Activated effector memory CD4-positive, alpha-beta T cell treated with Interleukin-2 at 50 U/mL for 16 hours (primary cell): ENCODE results near the gene BPIFB2.

ENCODE experiments used
- DNase-seq: peaks from one replicate; pipeline ENCODE4 v3.0.0-alpha.2; 2020

Gene BPIFB2

GRCh38 chr20:33022694-33023438, 15.4 kb downstream of the BPIFB2 start:
- no peak for DNase-seq

- DNase-seq = no peak
These were observed 16.1 kb downstream of the BPIFB2 start for GRCh38 chr20:33023439-33024242.

DNA sequence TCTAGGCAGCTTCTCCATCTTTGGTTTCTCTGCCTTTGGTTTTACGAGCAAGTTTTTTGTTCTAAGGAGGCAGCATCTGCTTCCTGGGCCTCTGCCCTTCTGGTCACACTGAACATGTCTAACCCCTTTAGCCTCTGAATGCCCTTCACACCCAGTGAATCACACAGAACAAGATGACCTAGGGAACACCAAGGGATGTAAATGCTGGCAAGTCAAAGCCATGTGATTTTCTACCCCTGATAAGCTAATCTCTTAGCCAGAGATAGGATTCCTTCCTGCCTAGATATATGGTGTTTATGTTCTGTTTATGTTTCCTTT, 16.7 kb downstream of the BPIFB2 start:
- no peak for DNase-seq

GRCh38 chr20:33024609-33025317, 17.3 kb downstream of the BPIFB2 start:
- DNase-seq = no peak

- no peak for DNase-seq
These were observed 17.9 kb downstream of the BPIFB2 start for GRCh38 chr20:33025318-33025876.

DNA sequence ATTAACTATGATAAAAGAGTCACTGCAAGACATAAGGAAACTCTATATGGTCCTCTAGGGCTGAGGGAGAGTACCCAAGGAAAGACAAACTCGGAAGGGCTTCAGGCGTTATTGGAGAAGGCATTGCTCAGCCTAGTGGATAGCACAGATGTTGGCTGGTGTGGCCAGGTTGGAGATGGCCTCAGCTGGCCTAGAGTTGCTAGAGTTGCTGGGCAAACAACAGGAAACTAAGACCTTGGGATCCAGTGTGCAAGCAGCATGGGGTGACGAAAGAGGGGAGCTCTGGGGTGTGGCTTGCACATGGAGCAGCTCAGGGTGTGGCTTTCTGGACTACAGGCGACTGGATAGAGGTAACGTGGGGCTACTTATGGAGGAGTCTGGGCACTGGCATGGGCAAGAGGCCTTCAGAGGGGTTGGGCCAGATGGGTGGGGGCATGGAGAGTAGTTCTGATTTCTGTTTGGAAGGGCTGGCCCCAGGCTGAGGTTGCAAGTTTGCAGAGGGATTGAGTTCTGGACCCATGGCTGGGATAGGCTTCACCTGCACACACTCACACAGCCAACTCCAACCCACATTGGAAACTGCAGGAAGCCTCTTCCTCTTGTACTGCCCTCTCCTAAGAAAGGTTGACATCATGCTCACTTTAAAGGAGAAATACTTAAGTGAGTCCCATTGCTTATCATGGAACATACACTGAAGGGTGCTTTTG, 18.7 kb downstream of the BPIFB2 start:
- DNase-seq = no peak

- no peak for DNase-seq
These were observed 19.6 kb downstream of the BPIFB2 start for GRCh38 chr20:33026779-33027759.

GRCh38 chr20:33027769-33028751, 20.6 kb downstream of the BPIFB2 start:
- no peak for DNase-seq

GRCh38 chr20:33028875-33029274, 21.4 kb downstream of the BPIFB2 start:
- DNase-seq = no peak

DNA sequence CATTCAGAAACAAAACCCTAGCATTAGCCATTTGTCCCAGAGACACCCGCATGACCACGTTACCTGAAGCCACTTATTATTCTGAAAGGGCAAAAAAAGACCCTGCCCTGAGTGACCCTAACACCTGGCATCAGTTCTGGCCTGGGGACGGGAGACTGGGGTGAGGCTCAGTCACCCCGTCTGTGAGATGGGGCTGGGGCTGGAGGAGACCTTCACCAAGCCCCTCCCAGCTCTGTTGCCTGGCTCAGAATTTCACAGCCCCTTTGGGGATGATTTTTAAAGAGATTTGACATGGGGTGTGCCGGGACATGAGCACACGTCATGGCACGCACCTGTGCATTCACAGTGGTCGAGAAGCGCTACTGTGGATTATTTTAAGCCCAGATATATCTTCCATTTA, 22.6 kb downstream of the BPIFB2 start:
- no peak for DNase-seq

- DNase-seq = no peak
These were observed 23.1 kb downstream of the BPIFB2 start for GRCh38 chr20:33030569-33030968.

DNA sequence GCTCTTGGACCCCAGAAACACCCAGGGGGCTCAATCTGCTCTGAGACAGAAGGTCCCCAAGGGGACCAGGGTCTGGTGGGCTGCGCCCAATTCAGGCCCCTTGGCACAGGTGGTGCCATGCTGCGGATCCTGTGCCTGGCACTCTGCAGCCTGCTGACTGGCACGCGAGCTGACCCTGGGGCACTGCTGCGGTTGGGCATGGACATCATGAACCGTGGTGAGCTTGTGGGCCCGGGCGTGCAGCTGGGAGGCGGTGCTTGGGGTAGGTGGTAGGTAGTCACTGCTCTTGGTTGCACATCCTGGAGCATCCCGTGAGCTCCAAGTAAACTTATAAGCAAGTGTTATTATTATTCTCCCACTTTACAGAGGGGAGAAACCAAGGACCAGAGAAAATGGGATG, 24.0 kb downstream of the BPIFB2 start, which contains the start of gene BPIFB6:
BPIFB6 (plus strand) TSS at position 118 of the 400 bp plus-strand sequence; CDS start at position 118, 0 bp downstream.
- DNase-seq = no peak

- DNase-seq = no peak
These were observed 25.1 kb downstream of the BPIFB2 start for GRCh38 chr20:33032555-33032954.

DNA sequence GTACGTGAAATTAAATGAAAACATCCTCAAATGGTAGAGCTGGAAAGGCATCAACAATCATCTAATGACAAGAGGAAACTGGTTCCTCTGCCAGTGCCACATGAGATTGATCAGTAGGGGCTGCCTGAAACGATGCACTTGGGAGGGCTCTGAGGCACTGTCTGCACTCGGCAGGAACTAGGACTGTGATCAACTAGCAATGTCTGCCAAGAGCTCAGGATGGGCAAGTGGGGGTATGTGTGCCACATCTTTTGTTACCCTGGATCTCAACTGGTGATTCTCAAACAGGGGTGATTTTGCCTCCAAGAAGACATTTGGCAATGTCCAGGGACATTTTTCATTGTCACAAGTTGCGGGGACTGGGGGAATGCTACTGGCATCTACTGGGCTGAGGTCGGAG, 25.9 kb downstream of the BPIFB2 start:
- no peak for DNase-seq

GRCh38 chr20:33034115-33034514, 26.6 kb downstream of the BPIFB2 start:
- no peak for DNase-seq

- DNase-seq = no peak
These were observed 27.5 kb downstream of the BPIFB2 start for GRCh38 chr20:33034901-33035492.

GRCh38 chr20:33037456-33037855, 30.0 kb downstream of the BPIFB2 start:
- no peak for DNase-seq

DNA sequence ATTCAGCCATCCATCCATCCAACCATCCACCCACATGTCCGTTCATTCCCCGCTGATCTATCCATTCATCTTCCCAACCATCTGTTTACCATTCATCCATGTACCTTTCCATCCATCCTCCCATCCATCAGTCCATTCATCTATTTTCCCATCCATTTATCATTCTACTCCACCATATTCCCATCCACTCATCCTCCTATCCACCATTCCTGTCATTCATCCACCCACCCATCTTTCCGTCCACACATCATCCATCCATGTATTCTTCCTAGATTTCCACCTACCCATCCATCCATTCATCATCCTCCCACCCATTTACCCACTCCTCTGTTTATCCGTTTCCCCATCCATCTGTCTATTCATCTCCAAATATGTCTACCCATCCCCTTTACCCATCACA, 30.7 kb downstream of the BPIFB2 start:
- no peak for DNase-seq

GRCh38 chr20:33042430-33042829, 34.9 kb downstream of the BPIFB2 start:
- no peak for DNase-seq
